Activated CD4-positive, alpha-beta T cell treated with anti-CD3 and anti-CD28 coated beads, Interleukin-2, amount 50 U/mL, for 48 hours (primary cell): ENCODE data around the gene TULP1.
A peak's percentile ranks its signal among the peaks of the same experiment; 100 is the strongest.
"Not testable (repeated sequence)": the region's sequence is repeated elsewhere in the genome, so short reads cannot be mapped to it uniquely, and the experiment has no call there.

Experiments used
- DNase-seq, 2 experiments: peaks; one replicate each; pipeline ENCODE4 v3.0.0-alpha.2; 2020

TULP1 gene

DNA sequence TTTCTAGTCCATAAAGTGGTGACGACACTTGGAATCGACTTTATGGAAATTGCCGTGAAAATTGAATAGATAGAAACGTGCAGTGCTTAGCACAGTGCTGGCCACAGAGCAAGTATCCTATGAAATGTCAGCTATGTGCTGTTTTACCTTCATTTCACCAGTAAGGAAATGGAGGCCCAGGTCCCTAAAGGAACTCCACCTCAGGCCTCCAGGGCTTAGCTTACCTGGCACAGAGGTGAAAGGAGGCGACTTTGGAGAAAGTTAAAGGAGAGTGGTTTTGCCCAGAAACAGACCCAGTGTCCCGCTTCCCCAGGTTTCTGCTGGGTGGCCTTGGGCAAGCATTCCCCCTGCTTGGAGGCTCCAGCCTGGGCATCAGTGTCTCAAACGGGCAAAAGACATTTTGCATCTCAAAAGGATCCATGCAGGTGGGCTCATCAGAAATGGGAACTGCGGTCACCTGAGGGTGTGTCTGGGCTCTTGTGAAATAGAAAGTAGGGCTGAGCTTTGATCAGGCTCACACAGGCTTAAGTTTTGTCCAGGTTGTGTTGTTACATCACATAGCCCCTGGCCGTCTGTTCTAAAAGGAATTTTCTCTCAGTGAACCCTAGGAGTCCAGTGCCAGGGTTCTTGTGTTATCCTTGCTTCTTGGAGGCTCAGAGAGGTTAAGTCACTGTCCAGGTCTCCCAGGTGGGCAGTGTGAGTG lies 6.8 kb upstream of the TULP1 start:
- DNase-seq, result no peak

DNA sequence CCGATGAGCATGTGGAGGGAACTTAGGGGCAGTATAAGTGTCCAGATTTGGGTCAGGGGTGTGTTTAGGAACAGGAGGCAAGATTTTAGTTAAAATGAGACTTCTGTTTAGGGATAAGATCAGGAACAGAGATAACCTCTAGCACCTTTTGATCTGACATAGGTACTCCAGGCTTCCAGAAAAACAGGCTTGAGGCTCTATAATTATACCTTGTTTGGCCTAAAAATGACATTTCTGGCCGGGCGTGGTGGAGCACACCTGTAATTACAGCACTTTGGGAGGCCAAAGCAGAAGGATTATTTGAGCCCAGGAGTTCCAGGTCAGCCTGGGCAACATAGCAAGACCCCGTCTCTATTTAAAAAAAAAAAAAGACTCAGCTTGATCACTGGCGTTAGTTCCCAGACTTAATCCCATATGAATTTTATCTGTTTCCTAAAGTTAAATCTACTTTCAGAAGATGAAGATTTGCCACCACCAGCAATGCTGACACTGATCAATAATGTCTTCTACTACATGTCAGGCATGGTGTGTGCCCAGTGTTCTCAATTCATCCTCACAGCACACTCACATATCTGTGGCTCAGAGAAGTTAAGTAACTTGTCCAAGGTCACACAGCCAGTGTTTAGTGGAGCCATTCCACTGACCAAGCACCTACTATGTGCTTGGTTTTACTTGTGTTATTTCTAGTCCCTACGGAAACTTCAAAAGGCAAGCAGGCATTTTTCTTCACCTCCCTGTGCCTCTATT lies 6.0 kb upstream of the TULP1 start:
- DNase-seq, result no peak

DNA sequence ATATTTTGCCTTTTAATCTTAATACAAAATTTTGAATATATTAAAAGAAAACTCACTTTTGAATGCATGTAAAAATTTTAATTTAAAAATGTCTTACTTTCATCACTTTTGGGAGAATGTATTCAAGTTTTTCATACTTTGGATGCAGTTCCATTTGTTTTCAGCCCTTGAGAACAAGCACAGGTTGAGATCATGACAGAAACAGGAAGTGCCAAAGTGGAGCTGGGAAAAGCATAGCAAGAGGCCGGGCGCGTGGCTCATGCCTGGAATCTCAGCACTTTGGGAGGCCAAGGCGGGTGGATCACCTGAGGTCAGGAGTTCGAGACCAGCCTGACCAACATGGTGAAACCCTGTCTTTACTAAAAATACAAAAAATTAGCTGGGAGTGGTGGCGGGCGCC lies 5.3 kb upstream of the TULP1 start:
- not testable (repeated sequence) for DNase-seq

- no peak for DNase-seq
Observed at GRCh38 chr6:35516712-35517111, 4.0 kb upstream of the TULP1 start.

DNA sequence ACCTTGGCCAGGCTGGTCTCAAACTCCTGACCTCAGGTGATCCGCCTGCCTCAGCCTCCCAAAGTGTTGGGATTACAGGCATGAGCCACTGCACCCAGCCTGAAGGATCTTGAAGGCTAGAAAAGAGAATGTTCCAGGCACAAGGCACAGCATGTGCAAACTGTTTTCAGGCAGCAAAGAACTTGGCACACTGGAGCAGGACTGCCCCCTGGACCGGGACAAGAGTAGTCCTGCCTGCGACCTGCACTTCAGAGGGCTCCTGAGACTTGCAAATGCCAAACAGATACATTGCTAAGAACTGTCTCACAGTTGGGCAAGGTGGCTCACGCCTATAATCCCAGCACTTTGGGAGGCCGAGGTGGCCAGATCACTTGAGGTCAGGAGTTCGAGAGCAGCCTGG lies 3.2 kb upstream of the TULP1 start:
- DNase-seq, result not testable (repeated sequence)

- DNase-seq, result no peak
Observed at GRCh38 chr6:35514587-35514986, 1.9 kb upstream of the TULP1 start.

DNA sequence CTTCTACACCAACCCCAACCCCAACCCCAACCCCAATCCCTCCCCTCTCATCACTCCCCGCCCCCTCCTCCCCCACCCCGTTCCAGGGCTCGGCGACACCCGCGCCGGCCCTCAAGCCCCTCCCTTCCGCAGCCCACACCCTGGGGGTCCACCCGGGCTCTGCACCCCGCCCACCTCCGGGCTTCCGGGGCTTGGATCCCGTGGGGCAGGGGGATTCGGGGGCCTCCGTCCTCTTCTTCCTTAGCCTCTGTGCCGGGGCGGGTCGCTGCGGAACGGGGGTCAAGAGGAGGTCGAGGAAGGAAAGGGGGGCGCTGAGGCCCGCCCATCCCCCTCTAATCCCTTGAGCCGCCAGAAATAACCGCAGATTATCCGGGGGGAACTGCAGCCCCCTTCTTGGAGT lies 690 bp downstream of the TULP1 start:
- DNase-seq, result no peak

GRCh38 chr6:35511562-35511941 lies 1.1 kb downstream of the TULP1 start:
- DNase-seq, result no peak

- no peak for DNase-seq
Observed at GRCh38 chr6:35510916-35511561, 1.7 kb downstream of the TULP1 start.

DNA sequence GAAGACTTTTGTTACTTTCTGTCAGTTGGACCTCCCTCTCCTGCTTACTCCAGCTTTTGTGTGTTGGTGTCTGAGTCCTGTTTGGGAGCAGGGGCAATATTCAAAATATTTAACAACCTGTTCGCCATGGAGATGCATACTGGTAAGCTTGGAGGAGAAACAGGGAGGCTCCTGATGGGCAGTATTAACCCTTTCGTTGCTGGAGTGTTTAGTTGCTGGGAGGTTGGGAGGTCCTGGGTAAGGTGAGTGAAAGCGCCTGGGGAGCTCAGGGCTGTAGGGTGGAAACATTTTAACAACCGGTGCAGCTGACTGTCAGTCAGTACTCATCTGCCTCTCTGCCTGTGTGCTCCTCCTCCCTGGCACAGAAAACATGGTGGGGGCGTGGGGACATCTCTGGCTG lies 4.2 kb downstream of the TULP1 start:
- DNase-seq, result no peak

DNA sequence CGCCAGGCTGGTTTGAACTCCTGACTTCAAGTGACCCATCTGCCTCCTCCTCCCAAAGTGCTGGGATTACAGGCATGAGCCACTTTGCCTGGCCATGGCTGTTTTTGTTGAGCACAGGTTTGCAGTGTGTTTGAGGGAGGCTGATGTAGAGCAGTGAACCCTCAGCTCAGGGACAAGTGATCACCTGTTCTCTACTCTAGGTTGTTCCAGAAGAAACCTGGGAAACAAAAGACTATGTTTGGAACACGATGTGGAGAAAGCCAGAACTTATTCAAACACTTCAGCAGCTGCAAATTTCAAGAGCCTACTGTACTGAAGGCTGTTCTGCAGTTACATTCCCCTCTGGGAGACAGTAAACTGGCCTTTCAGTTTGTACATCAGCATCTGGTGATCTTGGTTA lies 4.7 kb downstream of the TULP1 start:
- no peak for DNase-seq

- DNase-seq, result no peak
Observed at GRCh38 chr6:35507221-35507620, 5.5 kb downstream of the TULP1 start.

- no peak for DNase-seq
Observed at GRCh38 chr6:35506536-35506935, 6.2 kb downstream of the TULP1 start.

GRCh38 chr6:35505999-35506412 lies 6.7 kb downstream of the TULP1 start:
- DNase-seq, result no peak

DNA sequence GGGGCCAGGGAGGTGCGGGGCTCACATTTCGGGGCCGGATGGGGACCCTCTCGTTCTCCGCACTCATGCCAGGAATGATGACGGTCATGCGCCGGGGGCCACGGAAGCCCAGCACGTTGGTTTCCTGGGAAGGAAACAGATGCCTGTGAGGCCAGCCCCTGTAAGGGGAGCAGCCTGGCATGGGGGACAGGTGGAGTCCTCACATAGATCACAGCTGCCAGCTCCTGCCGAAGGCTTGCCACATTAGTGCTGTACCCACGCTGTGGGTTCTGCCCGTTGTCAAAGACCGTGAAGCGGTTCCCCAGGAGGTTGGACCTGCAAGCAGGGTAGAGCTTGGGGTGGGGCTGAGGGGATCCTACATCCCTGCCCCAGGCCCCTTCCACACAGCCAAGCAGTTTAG lies 9.2 kb downstream of the TULP1 start:
- no peak for DNase-seq

DNA sequence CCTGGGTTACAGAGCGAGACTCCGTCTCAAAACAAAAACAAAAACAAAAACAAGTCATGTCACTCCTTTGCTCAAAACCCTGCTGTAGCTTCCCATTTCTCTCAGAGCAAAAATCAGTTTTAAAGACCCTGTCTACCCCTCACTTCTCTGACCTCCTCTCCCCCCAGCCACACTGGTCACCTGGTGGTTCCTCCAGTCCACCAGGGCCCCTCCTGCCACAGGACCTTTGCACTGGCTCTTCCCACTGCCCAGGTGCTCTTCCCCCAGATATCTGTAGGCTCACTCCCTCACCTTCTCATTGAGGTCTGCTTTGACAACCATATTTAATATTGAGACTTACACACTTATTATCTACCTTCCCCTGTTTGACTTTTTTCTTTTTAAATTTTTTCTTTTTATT lies 10.9 kb downstream of the TULP1 start:
- no peak for DNase-seq

GRCh38 chr6:35500782-35501181 lies 11.9 kb downstream of the TULP1 start:
- no peak for DNase-seq

DNA sequence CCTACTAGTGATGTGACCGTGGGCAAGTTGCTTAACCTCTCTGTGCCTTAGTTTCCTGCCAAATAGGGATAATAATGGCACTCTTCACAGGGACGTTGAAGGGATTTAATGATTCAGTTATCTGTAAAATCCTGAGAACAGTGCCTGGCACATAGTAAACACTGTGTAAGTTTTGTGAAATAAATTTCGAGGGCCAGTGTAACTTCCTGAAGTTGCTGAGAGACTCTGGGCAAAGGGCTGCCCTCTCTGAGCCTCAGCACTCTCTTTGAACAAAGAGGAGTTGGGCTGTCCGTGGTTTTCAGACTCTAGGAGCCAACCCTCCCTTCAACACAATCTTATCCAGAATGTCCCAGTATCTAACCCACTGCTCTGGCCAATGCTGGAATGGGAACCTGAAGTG lies 13.3 kb downstream of the TULP1 start:
- DNase-seq, result no peak

GRCh38 chr6:35498422-35499067 lies 14.2 kb downstream of the TULP1 start:
- no peak for DNase-seq

DNA sequence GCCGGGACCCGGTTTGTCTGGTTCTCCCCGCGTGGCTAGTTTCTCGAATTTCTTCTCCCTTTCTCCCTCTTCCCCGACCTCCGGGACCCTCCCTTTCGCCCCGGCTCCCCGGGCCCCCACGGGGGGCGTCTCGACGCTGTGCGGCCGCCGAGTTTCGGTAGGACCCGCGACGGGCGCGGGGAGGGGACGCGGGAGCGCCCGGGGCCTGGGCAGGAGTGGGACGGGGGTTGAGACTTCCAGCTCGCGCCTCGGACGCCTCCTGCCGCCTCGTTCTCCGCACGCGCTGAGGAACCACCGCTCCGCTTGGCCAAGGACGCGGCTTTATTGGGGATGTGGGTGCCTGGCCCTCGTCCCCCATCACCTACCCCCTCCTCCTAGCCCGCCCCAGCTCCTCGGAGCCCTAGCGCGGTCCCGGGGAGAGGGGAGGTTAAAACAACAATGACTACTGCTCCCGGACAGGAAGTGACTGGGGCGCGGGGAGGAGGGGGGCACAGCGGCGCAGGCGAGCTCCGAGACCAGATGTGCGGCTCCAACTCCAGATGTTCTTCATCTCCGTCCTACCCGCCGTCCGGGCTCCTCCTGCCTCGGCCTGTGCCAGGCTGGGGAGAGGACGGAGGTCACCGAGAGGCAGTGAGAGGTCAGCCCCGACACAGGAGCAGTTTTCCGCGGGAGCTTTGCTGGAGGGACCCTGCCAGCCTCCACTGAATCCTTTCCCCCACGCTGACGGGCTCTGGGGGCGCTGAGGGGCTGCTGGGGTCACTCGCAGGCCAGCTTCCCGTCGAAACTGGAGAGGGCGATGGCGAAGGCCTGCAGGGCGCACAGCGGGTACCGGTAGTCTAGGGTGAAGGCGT lies 14.9 kb downstream of the TULP1 start:
- peak; percentile 55 to 66 for DNase-seq

DNA sequence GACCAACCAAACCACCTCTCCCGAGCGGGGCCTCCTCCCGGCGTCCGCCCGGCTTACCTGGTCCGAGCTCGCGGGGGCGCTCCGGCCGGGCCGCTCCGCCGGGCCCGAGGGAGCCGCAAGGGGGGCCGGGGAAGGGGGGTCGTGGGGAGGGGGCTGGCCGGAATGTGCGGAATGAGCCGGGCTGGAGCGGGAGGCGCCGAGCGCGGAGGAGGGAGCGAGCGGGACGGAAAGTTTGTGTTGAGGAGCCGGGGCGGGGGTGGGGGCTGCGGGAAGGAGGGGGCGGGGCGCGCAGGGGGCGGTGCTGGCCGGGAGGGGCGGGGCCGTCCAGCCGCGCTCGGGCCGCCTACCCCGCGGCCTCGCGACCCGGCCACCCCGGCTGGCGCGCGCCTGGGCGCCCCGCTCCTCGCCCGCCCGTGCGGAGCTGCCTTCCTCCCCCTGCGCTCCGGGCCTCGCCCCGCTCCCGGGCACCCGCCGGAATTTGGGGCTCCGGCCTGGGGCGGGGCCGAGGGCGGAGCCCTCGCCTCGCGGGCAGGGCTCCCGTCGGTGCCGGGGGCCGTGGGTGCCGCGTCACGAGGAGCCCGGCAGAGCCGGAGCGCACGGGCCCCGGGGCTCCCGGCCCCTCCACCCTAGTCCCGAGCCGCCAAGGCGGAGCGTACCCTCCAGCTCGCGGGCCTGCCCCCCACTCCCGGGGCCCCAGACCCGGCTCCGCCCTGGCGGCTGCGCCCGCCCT lies 15.7 kb downstream of the TULP1 start, which contains the start of gene TEAD3:
Gene TEAD3 (minus strand): TSS at position 239 of the 730 bp plus-strand sequence.
- DNase-seq, result peak; percentile 41 to 53
